NCI-H2081 treated with DMSO at 0.1 percent for 48 hours (cell line): ENCODE data around the gene TGFBR3.

Experiments
- DNase-seq: peaks from one replicate; lab custom pipeline; 2025; lab: John Stamatoyannopoulos, UW

The TGFBR3 gene

GRCh38 chr1:91635763-91636162, 250.2 kb downstream of the TGFBR3 start:
- no peak for DNase-seq

DNA sequence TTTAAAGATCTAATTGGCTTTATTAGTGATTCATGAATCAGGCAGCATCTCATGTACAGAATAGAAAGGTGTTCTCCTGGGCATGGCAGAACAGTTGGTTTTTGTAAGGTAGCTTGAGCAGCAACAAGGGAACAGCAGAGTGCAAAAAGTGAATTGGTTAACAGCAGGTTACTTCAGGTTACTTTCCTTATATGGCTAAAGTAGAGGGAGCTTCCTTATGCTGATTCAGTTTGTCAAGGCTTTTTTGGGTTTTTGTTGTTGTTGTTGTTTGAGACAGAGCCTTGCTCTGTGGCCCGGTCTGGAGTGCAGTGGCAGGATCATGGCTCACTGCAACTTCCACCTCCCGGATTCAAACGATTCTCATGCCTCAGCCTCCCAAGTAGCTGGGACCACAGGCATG, 252.5 kb downstream of the TGFBR3 start:
- no peak for DNase-seq

DNA sequence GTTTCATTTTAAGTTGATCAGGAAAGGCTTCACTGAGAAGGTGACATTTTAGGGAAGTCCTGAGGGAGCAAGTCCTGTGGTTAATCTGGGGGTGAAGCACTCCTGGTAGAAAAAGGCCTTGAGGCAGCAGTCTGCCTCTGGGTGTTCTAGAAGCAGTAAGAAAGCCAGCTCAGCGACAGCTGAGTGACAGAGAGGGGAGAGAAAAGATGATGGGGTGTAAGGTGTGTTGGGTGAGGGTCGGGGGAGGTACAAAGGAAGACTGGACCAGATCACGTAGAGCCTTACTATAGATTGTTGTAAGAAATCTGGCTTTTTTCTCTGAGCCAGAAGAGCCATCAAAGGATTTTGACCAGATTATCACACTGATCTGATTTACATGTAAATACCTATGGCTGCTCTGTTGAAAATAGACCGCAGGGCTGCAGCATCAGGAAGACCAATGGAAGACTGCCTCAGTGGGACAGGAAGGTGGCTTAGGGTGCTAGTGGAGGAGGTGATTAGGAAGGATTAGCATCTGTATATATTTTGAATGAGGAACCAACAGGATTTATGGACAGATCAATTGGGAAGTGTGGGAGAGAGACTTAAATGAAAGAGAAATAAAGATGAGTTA, 254.1 kb downstream of the TGFBR3 start:
- DNase-seq = no peak

GRCh38 chr1:91630803-91631202, 255.1 kb downstream of the TGFBR3 start:
- no peak for DNase-seq
